Measurements from ENCODE around the gene CRTAC1. TPM values are rescaled to one million over a fixed set of nuclear protein-coding genes. Genes with fewer than 3 reads are reported as not detected.
A peak's percentile ranks its signal among the peaks of the same experiment; 100 is the strongest.

CRTAC1 gene
- total and polyA plus RNA-seq, 10 of the 15 experiments (the other 5 are each of a cell fraction or from before 2014, with no cell fraction given), result 0.10 TPM; not detected in 9

- ChIA-PET CTCF (interaction anchor here (0.6 kb wide), 1 partner anchor 425 kb away, joined by 3 read pairs; no protein-coding TSS in a partner anchor), POLR2A (no interaction called here), RAD21 (ENCODE audit: unreplicated experiment) (no interaction called here), SMC1A (ENCODE audit: uncharacterized antibody, unreplicated experiment) (no interaction called here)
- Histone ChIP-seq H3K36me3 (ENCODE audit: control insufficient read depth in 2 of 2, insufficient read depth in 2 of 2, low read length in 1 of 2) (no peaks in the 10 kb centered on the region), H3K79me2 (ENCODE audit: control insufficient read depth, insufficient read depth, low read length) (no peaks in the 10 kb centered on the region), H3K27me3 (replicated peaks in 1 of 2; ENCODE audit: control insufficient read depth in 2 of 2, insufficient read depth in 2 of 2, low read length in 1 of 2) (no peaks in the 10 kb centered on the region; a peak in 1 of 4 replicates), H4K20me1 (ENCODE audit: control insufficient read depth, insufficient read depth) (no peaks in the 10 kb centered on the region), H3K9me3 (replicated peaks; ENCODE audit: control insufficient read depth, insufficient read depth, low read length) (no peaks in the 10 kb centered on the region), H3K4me3 (no peak overlapping the region), H2AFZ (ENCODE audit: control insufficient read depth, low read depth, low read length) (no peak overlapping the region), H3K9ac (ENCODE audit: control insufficient read depth, insufficient read depth, low read length) (no peak overlapping the region), H3K4me1 (ENCODE audit: control insufficient read depth, insufficient read depth, low read length) (no peaks in the 10 kb centered on the region), H3K27ac (ENCODE audit: control insufficient read depth, insufficient read depth) (no peak overlapping the region), H3K4me2 (ENCODE audit: control insufficient read depth, insufficient read depth) (no peak overlapping the region)
- no TSS peak for BruUV-seq (replicated peaks)
- WGBS (ENCODE audit: insufficient coverage, insufficient replicate concordance, low lambda C conversion rate, missing lambda C conversion rate), result 4% methylated on average over 11 of the region's 11 CpGs
- no peak for DNase-seq (ENCODE audit: low read depth, low spot score)
- TF ChIP-seq ESRRA (IDR thresholded peaks at IDR 0.05; ENCODE audit: low read length) (no peak), FOXK2 (IDR thresholded peaks at IDR 0.05) (no peak), EZH2 (IDR thresholded peaks at IDR 0.05; ENCODE audit: borderline replicate concordance, control insufficient read depth, low read depth, low read length) (no peak), CTCF (IDR thresholded peaks at IDR 0.05 in 2 of 3, conservative IDR thresholded peaks at IDR 0.05 in 1 of 3; ENCODE audit: control insufficient read depth in 2 of 3, extremely low read depth in 1 of 3, insufficient read depth in 1 of 3, low read depth in 3 of 3, low read length in 3 of 3) (no peak), NR2C2 (IDR thresholded peaks at IDR 0.05; ENCODE audit: borderline replicate concordance, control insufficient read depth, insufficient read length, low read depth) (no peak), SMAD1 (IDR thresholded peaks at IDR 0.05; ENCODE audit: low read depth, partially characterized antibody) (no peak), JUNB (IDR thresholded peaks at IDR 0.05) (no peak), NRF1 (conservative IDR thresholded peaks at IDR 0.05; ENCODE audit: low read depth, low read length) (no peak)
- no peak for FAIRE-seq
- intact Hi-C loops (cut with micrococcal nuclease; ENCODE audit: unreplicated experiment) (no loop called here), in situ Hi-C loops (cut with MboI) (no loop called here)
- ATAC-seq, result peak; percentile 72
Measured at GRCh38 chr10:97882142-97883091, 148.0 kb downstream of the CRTAC1 start.

All from GM12878 (cell line).